KMS-11 (cell line): ENCODE measurements around the gene SGPP2.

Source experiments
- H2AFZ ChIP-seq: fragments of 200-600 bp; sonication (generic); 2 replicates; pipeline ENCODE4 v1.6.1; 2016; ENCODE audit warnings: antibody characterized with exemption, mixed run types, low read depth
- H3K27ac ChIP-seq: fragments of 200-600 bp; sonication (generic); 2 replicates; pipeline ENCODE4 v1.6.1; 2016; ENCODE audit warnings: mild to moderate bottlenecking, mixed run types
- H3K27me3 ChIP-seq: fragments of 200-600 bp; sonication (generic); 2 replicates; pipeline ENCODE4 v1.6.1; 2017; ENCODE audit warnings: mild to moderate bottlenecking, low read depth, mixed run types, moderate library complexity; ENCODE audit not compliant: insufficient read depth
- H3K36me3 ChIP-seq: fragments of 200-600 bp; sonication (generic); 2 replicates; pipeline ENCODE4 v1.6.1; 2017; ENCODE audit warnings: mild to moderate bottlenecking, mixed run types; ENCODE audit not compliant: insufficient read depth
- H3K4me1 ChIP-seq: fragments of 200-600 bp; sonication (generic); 2 replicates; pipeline ENCODE4 v1.6.1; 2016; ENCODE audit warnings: mild to moderate bottlenecking, low read depth, mixed run types; ENCODE audit not compliant: poor library complexity, severe bottlenecking
- H3K4me2 ChIP-seq: fragments of 200-600 bp; sonication (generic); 2 replicates; pipeline ENCODE4 v1.7.0; 2016; ENCODE audit warnings: mild to moderate bottlenecking, mixed run types
- H3K4me3 ChIP-seq: fragments of 200-600 bp; sonication (generic); IDR thresholded peaks from 2 replicates; pipeline ENCODE4 v1.6.1; 2017; ENCODE audit warnings: low read depth, low read length, mixed read lengths; ENCODE audit not compliant: insufficient read depth
- H3K79me2 ChIP-seq: fragments of 200-600 bp; sonication (generic); 2 replicates; pipeline ENCODE4 v1.6.1; 2016; ENCODE audit warnings: low read depth, mixed run types; ENCODE audit not compliant: insufficient read depth
- H3K9ac ChIP-seq: fragments of 200-600 bp; sonication (generic); 2 replicates; pipeline ENCODE4 v1.6.1; 2016; ENCODE audit warnings: mild to moderate bottlenecking, mixed run types
- H4K20me1 ChIP-seq: fragments of 200-600 bp; sonication (generic); 2 replicates; pipeline ENCODE4 v1.6.1; 2016; ENCODE audit warnings: mild to moderate bottlenecking, mixed run types; ENCODE audit not compliant: insufficient read depth
- TF ChIP-seq, protein P1 (sequence below): fragments of 200-600 bp; sonication (generic); conservative IDR thresholded peaks from 2 replicates; pipeline ENCODE4 v1.6.1; 2017; ENCODE audit warnings: low read depth, mild to moderate bottlenecking, antibody characterized with exemption, low read length, moderate library complexity, mixed read lengths

The SGPP2 gene

DNA sequence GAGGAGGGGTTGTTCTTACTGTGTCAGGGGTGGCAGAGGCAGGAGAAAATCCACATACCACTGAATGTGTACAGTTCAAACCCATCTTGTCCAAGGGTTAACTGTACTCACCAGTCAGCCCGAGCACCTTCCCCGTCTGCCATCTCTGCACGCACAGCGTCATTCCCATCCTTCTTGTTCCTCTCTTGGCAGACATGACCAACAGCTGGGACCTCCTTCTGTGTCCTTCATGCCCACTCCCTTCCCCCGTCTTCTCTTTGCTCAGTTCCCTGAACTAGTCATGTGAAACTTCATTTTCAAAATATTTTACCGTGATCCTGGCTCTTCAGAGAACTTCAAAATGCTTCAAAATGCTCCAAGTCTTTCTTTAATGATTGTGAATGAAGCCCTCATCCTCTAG is 139.6 kb downstream of the SGPP2 start:
- Histone ChIP-seq H3K9ac (no peak overlapping the region), H3K79me2 (no peaks in the 10 kb centered on the region), H3K27me3 (no peaks in the 10 kb centered on the region), H2AFZ (no peak overlapping the region), H3K36me3 (no peaks in the 10 kb centered on the region), H4K20me1 (no peaks in the 10 kb centered on the region), H3K4me3 (no peak overlapping the region), H3K27ac (no peak overlapping the region), H3K4me2 (no peak overlapping the region), H3K4me1 (no peaks in the 10 kb centered on the region)
- TF ChIP-seq, protein P1, sequence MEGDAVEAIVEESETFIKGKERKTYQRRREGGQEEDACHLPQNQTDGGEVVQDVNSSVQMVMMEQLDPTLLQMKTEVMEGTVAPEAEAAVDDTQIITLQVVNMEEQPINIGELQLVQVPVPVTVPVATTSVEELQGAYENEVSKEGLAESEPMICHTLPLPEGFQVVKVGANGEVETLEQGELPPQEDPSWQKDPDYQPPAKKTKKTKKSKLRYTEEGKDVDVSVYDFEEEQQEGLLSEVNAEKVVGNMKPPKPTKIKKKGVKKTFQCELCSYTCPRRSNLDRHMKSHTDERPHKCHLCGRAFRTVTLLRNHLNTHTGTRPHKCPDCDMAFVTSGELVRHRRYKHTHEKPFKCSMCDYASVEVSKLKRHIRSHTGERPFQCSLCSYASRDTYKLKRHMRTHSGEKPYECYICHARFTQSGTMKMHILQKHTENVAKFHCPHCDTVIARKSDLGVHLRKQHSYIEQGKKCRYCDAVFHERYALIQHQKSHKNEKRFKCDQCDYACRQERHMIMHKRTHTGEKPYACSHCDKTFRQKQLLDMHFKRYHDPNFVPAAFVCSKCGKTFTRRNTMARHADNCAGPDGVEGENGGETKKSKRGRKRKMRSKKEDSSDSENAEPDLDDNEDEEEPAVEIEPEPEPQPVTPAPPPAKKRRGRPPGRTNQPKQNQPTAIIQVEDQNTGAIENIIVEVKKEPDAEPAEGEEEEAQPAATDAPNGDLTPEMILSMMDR, result no peak

DNA sequence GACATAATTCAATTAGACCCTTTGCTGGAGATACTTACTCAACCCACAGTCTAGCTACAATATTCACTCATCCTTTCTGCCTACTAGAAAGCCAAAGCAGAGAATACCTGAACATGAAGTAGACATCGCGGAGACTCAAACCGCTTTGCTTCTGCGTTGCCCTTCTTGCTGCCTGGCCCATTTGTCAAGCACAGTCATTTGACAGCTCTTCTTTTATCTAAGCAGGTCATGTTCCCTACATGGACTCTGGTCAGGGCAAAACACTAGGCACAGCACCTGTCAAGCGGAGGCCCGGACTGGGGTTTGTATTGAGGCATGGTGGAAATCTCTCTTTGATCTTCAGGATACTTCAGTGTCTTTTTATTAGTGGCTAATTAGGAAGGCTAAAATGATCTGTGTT is 141.9 kb downstream of the SGPP2 start:
- no peak overlapping the region for H3K9ac ChIP-seq
- no peaks in the 10 kb centered on the region for H4K20me1 ChIP-seq
- no peak overlapping the region for H3K27ac ChIP-seq
- H3K79me2 ChIP-seq, result no peaks in the 10 kb centered on the region; the same call in 1 of the 2 replicates
- H3K36me3 ChIP-seq, result no peaks in the 10 kb centered on the region; the same call in 1 of the 2 replicates
- H3K27me3 ChIP-seq, result no peaks in the 10 kb centered on the region
- H2AFZ ChIP-seq, result no peak overlapping the region
- no peak overlapping the region for H3K4me2 ChIP-seq
- peaks cover 1% of the 10 kb centered on the region for H3K4me1 ChIP-seq
- TF ChIP-seq, protein P1, result no peak
- H3K4me3 ChIP-seq, result no peak overlapping the region

DNA sequence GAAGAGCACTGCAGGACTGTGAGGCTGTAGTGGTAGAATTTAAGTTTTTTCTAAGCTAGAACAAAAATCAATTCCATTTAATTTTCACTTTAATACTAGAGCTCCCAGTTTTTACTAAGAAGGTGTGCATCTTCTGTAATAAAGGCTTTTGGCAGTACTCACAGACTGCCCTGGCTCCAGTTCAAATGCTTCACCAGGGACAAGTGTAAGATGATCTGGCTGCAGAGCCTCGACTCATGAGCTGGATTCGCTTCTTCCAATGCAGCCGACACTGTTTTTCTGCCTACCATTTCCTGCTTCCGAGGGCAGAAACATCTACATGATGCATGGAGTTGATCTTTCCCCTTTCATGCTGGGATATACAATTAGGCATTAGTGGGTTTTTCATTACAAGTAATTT is 144.5 kb downstream of the SGPP2 start:
- Histone ChIP-seq H2AFZ (no peak overlapping the region), H3K27ac (no peak overlapping the region), H3K79me2 (no peaks in the 10 kb centered on the region; the same call in 1 of the 2 replicates), H3K9ac (no peak overlapping the region), H3K4me2 (no peak overlapping the region), H3K27me3 (no peaks in the 10 kb centered on the region), H3K36me3 (no peaks in the 10 kb centered on the region; the same call in 1 of the 2 replicates), H4K20me1 (no peaks in the 10 kb centered on the region), H3K4me3 (no peak overlapping the region), H3K4me1 (peaks cover 28% of the 10 kb centered on the region)
- TF ChIP-seq, protein P1, result no peak

DNA sequence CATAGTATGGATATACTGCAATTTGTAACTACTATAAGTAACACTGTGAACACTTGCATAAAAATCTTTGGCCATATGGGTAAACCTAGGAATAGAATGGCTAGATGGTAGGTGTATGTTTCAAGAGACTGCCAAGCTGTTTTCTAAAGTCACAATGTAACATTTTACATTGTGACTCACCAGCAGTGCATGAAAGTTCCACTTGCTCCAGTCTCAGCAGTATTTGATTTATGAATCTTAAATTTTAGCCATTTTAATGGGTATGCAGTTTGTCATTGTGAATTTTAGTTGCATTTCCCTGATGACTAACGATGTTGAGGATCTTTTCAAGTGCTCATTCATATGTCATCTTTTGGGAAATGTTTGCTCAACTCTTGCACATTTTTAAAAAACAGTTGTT is 145.5 kb downstream of the SGPP2 start:
- peaks cover 37% of the 10 kb centered on the region for H3K4me1 ChIP-seq
- no peak overlapping the region for H2AFZ ChIP-seq
- H4K20me1 ChIP-seq, result no peaks in the 10 kb centered on the region
- H3K79me2 ChIP-seq, result peaks cover 3% of the 10 kb centered on the region; the same call in 1 of the 2 replicates
- H3K27me3 ChIP-seq, result no peaks in the 10 kb centered on the region
- H3K36me3 ChIP-seq, result no peaks in the 10 kb centered on the region; the same call in 1 of the 2 replicates
- H3K4me3 ChIP-seq, result no peak overlapping the region
- TF ChIP-seq, protein P1, result no peak
- H3K9ac ChIP-seq, result no peak overlapping the region
- H3K4me2 ChIP-seq, result no peak overlapping the region
- H3K27ac ChIP-seq, result no peak overlapping the region
